CD14-positive monocyte (primary cell): ENCODE results near the gene NLE1. TPM values are rescaled to one million over a fixed set of nuclear protein-coding genes. Genes with fewer than 3 reads are reported as not detected.
A peak's percentile ranks its signal among the peaks of the same experiment; 100 is the strongest.

Source experiments
- DNase-seq, 3 donors: peaks; one replicate each; pipeline ENCODE4 v3.0.0-alpha.2; 2011 to 2022
- H2AFZ ChIP-seq: 2 replicates; pipeline ENCODE4 v1.6.0; 2012; ENCODE audit warnings: mild to moderate bottlenecking, low read depth, low read length, inconsistent platforms; ENCODE audit not compliant: insufficient read depth, poor library complexity, severe bottlenecking
- H3K27ac ChIP-seq, 2 donors: 1 replicate in 1 of 2; 2 replicates in 1 of 2; pipeline ENCODE4 v1.5.1; 2012 to 2013; ENCODE audit warnings: low read length in 2 of 2, control low read depth in 1 of 2, inconsistent platforms in 1 of 2, low read depth in 1 of 2, mild to moderate bottlenecking in 1 of 2
- H3K27me3 ChIP-seq, 2 donors: one replicate each; pipeline versions ENCODE4 v1.6.0 to v1.6.1; 2011 to 2013; ENCODE audit warnings: low read length in 2 of 2; ENCODE audit not compliant: control insufficient read depth in 2 of 2, insufficient read depth in 2 of 2
- H3K36me3 ChIP-seq, 2 donors: replicated peaks in 1 of 2; 1 replicate in 1 of 2; 2 replicates in 1 of 2; pipeline versions ENCODE4 v1.5.1 to v1.6.1; 2012 to 2013; ENCODE audit warnings: low read length in 2 of 2, control low read depth in 1 of 2, inconsistent platforms in 1 of 2, mild to moderate bottlenecking in 1 of 2; ENCODE audit not compliant: insufficient read depth in 2 of 2, control insufficient read depth in 1 of 2
- H3K4me1 ChIP-seq, 2 donors: 1 replicate in 1 of 2; 2 replicates in 1 of 2; pipeline versions ENCODE4 v1.5.1 to v1.6.1; 2012 to 2013; ENCODE audit warnings: low read length in 2 of 2, control low read depth in 1 of 2, inconsistent platforms in 1 of 2, mild to moderate bottlenecking in 1 of 2, moderate library complexity in 1 of 2; ENCODE audit not compliant: insufficient read depth in 2 of 2, control insufficient read depth in 1 of 2
- H3K4me2 ChIP-seq: replicated peaks from 2 replicates; pipeline ENCODE3; 2012; ENCODE audit warnings: low read length, moderate library complexity, mild to moderate bottlenecking; ENCODE audit not compliant: poor library complexity, severe bottlenecking; ENCODE audit errors: extremely low read depth
- H3K4me3 ChIP-seq, 3 experiments: fragments of 200-600 bp in 1 of 3; sonication (generic) in 1 of 3; replicated peaks in 1 of 3; 1 replicate in 2 of 3; 2 replicates in 1 of 3; pipeline ENCODE4 v1.5.1; 2011 to 2013; ENCODE audit warnings: low read length in 3 of 3, mild to moderate bottlenecking in 3 of 3, control low read depth in 2 of 3, low read depth in 2 of 3, inconsistent platforms in 1 of 3, moderate library complexity in 1 of 3
- H3K79me2 ChIP-seq: 2 replicates; pipeline ENCODE4 v1.6.0; 2012; ENCODE audit warnings: mild to moderate bottlenecking, control low read depth, inconsistent platforms, low read length, moderate library complexity; ENCODE audit not compliant: insufficient read depth
- H3K9ac ChIP-seq: 2 replicates; pipeline ENCODE4 v1.6.0; 2017; ENCODE audit warnings: low read length, mild to moderate bottlenecking; ENCODE audit not compliant: insufficient read depth, poor library complexity, severe bottlenecking
- H3K9me3 ChIP-seq, 2 donors: replicated peaks in 1 of 2; 1 replicate in 1 of 2; 2 replicates in 1 of 2; pipeline versions ENCODE4 v1.5.1 to v1.6.1; 2012 to 2013; ENCODE audit warnings: low read length in 2 of 2, control low read depth in 1 of 2; ENCODE audit not compliant: control insufficient read depth in 1 of 2, insufficient read depth in 1 of 2
- H4K20me1 ChIP-seq: 2 replicates; pipeline ENCODE4 v1.6.0; 2012; ENCODE audit warnings: mild to moderate bottlenecking, low read length, control low read depth, moderate library complexity; ENCODE audit not compliant: insufficient read depth
- H3K27ac Mint-ChIP-seq, 7 donors: one replicate each; pipeline ENCODE4 v1.8.0; 2020; ENCODE audit warnings: mild to moderate bottlenecking in 7 of 7, mixed read lengths in 7 of 7, moderate library complexity in 6 of 7, inconsistent platforms in 2 of 7
- H3K27me3 Mint-ChIP-seq, 3 donors: one replicate each; pipeline ENCODE4 v1.8.0; 2021 to 2022; ENCODE audit warnings: low read depth in 3 of 3, mild to moderate bottlenecking in 3 of 3, mixed read lengths in 3 of 3, moderate library complexity in 3 of 3, inconsistent platforms in 1 of 3
- H3K36me3 Mint-ChIP-seq, 2 donors: one replicate each; pipeline ENCODE4 v1.8.0; 2020; ENCODE audit warnings: mixed read lengths in 2 of 2, inconsistent platforms in 1 of 2, mild to moderate bottlenecking in 1 of 2
- H3K4me1 Mint-ChIP-seq: one replicate; pipeline ENCODE4 v1.8.0; 2020; ENCODE audit warnings: mild to moderate bottlenecking, mixed read lengths
- H3K4me3 Mint-ChIP-seq, 2 donors: one replicate each; pipeline ENCODE4 v1.8.0; 2020; ENCODE audit warnings: mild to moderate bottlenecking in 2 of 2, mixed read lengths in 2 of 2, moderate library complexity in 1 of 2
- H3K9me3 Mint-ChIP-seq, 7 donors: one replicate each; pipeline ENCODE4 v1.8.0; 2020 to 2022; ENCODE audit warnings: mixed read lengths in 7 of 7, mild to moderate bottlenecking in 6 of 7, moderate library complexity in 6 of 7, inconsistent platforms in 2 of 7
- CTCF ChIP-seq: fragments of 200-600 bp; IDR thresholded peaks from one replicate; pipeline ENCODE4 v1.8.0; 2022; ENCODE audit warnings: antibody characterized with exemption, mild to moderate bottlenecking
- WGBS: methylation state at CpG from one replicate; pipeline ENCODE4 v1.1.5; 2013; ENCODE audit warnings: missing lambda C conversion rate; ENCODE audit not compliant: insufficient coverage; 5-methylcytosine and 5-hydroxymethylcytosine counted together
- intact Hi-C, 2 donors: fragments of 100-400 bp; cut with micrococcal nuclease; formaldehyde crosslinking; loops; one replicate each; pipeline versions ENCODE4 v1.15.0 to v1.15.1; 2023
- polyA plus RNA-seq, 3 donors: library from polyadenylated mRNA; depleted of rRNA in 1 of 3; unstranded in 2 of 3; stranded (reverse) in 1 of 3; fragments of 300-500 nt in 2 of 3; fragments of >200 nt in 1 of 3; fragmentation: Illumina TruSeq in 2 of 3; gene quantifications; 1 replicate in 2 of 3; 2 replicates in 1 of 3; pipeline ENCODE4 v1.2.3, GENCODE V29; 2012 to 2021

The NLE1 gene
- polyA plus RNA-seq, 3 donors = 1.6 to 3.6 (median 2.2) TPM

GRCh38 chr17:35104844-35105450 lies 37.2 kb downstream of the NLE1 start:
- Histone ChIP-seq H3K36me3 (peaks cover 36 to 65% of the 10 kb centered on the region in 2 donors), H3K4me2 (no peak overlapping the region), H2AFZ (no peak overlapping the region), H3K27me3 (no peaks in the 10 kb centered on the region), H3K9ac (no peak overlapping the region), H3K79me2 (no peaks in the 10 kb centered on the region), H4K20me1 (no peaks in the 10 kb centered on the region), H3K4me3 (no peak overlapping the region), H3K4me1 (peaks cover 14 to 19% of the 10 kb centered on the region in 2 donors), H3K27ac (no peak overlapping the region), H3K9me3 (no peaks in the 10 kb centered on the region)
- no peak for DNase-seq
- no CpG with 5 or more reads among the region's 5 CpGs for WGBS
- Mint-ChIP-seq H3K4me1 (peaks cover 26% of the 10 kb centered on the region), H3K4me3 (no peak overlapping the region), H3K9me3 (peaks cover 0 to 3% (median 0%) of the 10 kb centered on the region in 7 donors), H3K36me3 (peaks cover 59 to 71% of the 10 kb centered on the region in 2 donors), H3K27me3 (peaks cover 0 to 2% (median 1%) of the 10 kb centered on the region in 3 donors), H3K27ac (no peak overlapping the region)
- intact Hi-C loops = loop anchor here in 1 of 2 donors (5.0 kb wide), 1 partner anchor 103 kb away; no protein-coding TSS in a partner anchor
- TF ChIP-seq CTCF = no peak

- no peaks in the 10 kb centered on the region for H3K79me2 ChIP-seq
- H3K27ac ChIP-seq = no peak overlapping the region
- TF ChIP-seq CTCF = no peak
- Mint-ChIP-seq H3K27ac (peak overlapping the region in 1 of 7 donors; percentile 38), H3K27me3 (peaks cover 0 to 2% (median 1%) of the 10 kb centered on the region in 3 donors), H3K9me3 (peaks cover 0 to 3% (median 0%) of the 10 kb centered on the region in 7 donors), H3K4me1 (peaks cover 23% of the 10 kb centered on the region), H3K36me3 (peaks cover 69 to 86% of the 10 kb centered on the region in 2 donors), H3K4me3 (no peak overlapping the region)
- no peak overlapping the region for H3K4me2 ChIP-seq
- no peaks in the 10 kb centered on the region for H4K20me1 ChIP-seq
- H3K4me1 ChIP-seq = peaks cover 14 to 16% of the 10 kb centered on the region in 2 donors
- peaks cover 42 to 78% of the 10 kb centered on the region in 2 donors for H3K36me3 ChIP-seq
- DNase-seq = no peak
- H3K9me3 ChIP-seq = no peaks in the 10 kb centered on the region
- no peak overlapping the region for H3K4me3 ChIP-seq
- intact Hi-C loops = no loop called here
- H3K9ac ChIP-seq = no peak overlapping the region
- no peak overlapping the region for H2AFZ ChIP-seq
- no peaks in the 10 kb centered on the region for H3K27me3 ChIP-seq
- 100% methylated on average over 1 of the region's 5 CpGs for WGBS
Measured at GRCh38 chr17:35103271-35103670, 38.8 kb downstream of the NLE1 start.
